Heart left ventricle (tissue), 13 donors: ENCODE measurements around the gene GLA.

Experiments
- POLR2A ChIP-seq, 2 donors: fragments of 450-650 bp; IDR thresholded peaks; one replicate each; pipeline ENCODE4 v1.6.1; 2017; ENCODE audit warnings: antibody characterized with exemption in 2 of 2, mild to moderate bottlenecking in 2 of 2, moderate library complexity in 2 of 2
- TF ChIP-seq, protein P1 (sequence below), 12 donors: fragments of 200-600 bp; sonication (generic) in 4 of 12; IDR thresholded peaks; one replicate each; pipeline versions ENCODE4 v1.5.0 to v1.8.0; 2018 to 2022; ENCODE audit warnings: antibody characterized with exemption in 12 of 12, mild to moderate bottlenecking in 5 of 12
- donor health status: ischemic (EF 13 %, LVEDD 7.1; RV severe dilation, severe dysfunction).
- donor health status: DM: no; HTN: yes; CAD: no.
- donor health status: DM: no; HTN: no; CAD: no.
- donor health status: ischemic (EF 25% LVEDD 6.9; RV normal size, moderate dysfunction).
- donor health status: ischemic (EF 25% LVEDD 5.7; RV mildly dilated, moderate dysfunction).
- donor health status: ischemic (EF 35%, LVEDD 5.7; RV mildly dilated, moderate dysfunction).
- donor health status: nonischemic (EF 11% LVEDD 7.7; RV severe dilation, severe dysfunction).
- donor health status: DM: yes; HTN: yes; CAD: no.
- donor health status: PGD.
- donor health status: ischemic (EF 29% LVEDD 5.4; RV normal size, mild dysfunction).
- donor health status: nonischemic (EF 23%, LVEDD 6.1; RV moderate dilation, normal function).

DNA sequence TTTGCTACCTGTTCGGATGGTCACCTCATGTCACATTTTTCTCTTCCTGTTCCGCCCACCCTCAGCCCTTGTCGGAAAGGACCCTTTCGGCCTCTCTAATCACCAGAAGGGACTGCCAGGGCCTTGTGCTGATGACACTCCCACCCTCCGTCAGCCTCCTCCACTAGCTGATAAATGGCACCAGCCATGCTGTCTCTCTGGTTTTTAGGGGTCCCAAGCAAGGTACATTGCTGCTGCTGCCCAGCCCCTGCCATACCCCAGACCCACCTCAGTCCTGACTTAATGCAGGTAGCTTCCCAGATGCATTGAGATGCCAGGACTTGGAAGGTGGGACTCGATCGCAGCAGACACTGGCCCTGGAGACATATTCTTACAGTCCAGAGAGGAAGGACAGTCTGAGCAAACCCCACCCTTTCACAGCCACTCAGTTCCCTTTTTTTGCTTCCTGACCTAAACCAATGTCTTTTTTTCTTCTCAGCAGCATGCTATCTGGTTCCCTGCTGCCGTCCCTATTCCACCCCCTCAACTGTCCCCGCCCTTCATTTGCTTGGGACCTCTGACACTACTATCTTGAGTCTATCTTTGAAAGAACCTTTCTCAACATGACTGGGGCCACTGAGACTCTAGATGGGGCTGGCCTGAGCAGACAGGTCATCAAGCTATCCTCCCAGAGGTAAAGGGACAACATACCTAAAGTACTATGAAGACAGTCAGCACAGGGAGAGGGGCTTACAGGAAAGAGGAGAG lies 21.8 kb downstream of the GLA start, which contains the start of gene BTK:
- no peak for TF ChIP-seq POLR2A (IDR thresholded peaks at IDR 0.05)
- TF ChIP-seq, protein P1, sequence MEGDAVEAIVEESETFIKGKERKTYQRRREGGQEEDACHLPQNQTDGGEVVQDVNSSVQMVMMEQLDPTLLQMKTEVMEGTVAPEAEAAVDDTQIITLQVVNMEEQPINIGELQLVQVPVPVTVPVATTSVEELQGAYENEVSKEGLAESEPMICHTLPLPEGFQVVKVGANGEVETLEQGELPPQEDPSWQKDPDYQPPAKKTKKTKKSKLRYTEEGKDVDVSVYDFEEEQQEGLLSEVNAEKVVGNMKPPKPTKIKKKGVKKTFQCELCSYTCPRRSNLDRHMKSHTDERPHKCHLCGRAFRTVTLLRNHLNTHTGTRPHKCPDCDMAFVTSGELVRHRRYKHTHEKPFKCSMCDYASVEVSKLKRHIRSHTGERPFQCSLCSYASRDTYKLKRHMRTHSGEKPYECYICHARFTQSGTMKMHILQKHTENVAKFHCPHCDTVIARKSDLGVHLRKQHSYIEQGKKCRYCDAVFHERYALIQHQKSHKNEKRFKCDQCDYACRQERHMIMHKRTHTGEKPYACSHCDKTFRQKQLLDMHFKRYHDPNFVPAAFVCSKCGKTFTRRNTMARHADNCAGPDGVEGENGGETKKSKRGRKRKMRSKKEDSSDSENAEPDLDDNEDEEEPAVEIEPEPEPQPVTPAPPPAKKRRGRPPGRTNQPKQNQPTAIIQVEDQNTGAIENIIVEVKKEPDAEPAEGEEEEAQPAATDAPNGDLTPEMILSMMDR (IDR thresholded peaks at IDR 0.05), result no peak
